SW480 (cell line): ENCODE results near the gene MEGF11.

ENCODE experiments used
- DNase-seq: peaks from one replicate; pipeline ENCODE4 v3.0.0-alpha.2; 2016; ENCODE audit warnings: low spot score

MEGF11 gene

DNA sequence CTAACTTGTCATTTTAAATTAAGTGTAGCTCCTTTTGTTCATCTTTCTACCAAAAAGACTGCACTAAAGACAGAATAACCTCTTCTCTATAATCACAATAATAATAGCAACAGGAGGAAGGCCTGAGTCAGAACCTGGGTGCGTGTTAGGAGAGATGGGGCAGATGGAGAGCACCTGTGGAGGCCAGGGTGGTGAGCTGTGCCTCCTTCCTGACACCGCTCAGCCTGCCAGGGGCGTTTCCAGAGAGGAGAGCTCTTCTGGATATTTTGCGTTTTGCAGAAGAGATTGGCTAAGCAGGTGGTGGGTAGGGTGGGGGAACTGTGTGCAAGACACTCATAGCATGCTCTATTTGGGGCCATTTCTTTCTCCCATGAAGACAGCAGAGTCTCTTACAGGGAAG, 83.5 kb downstream of the MEGF11 start:
- no peak for DNase-seq

GRCh38 chr15:66169625-66170024, 83.9 kb downstream of the MEGF11 start:
- no peak for DNase-seq

- no peak for DNase-seq
Measured at GRCh38 chr15:66169023-66169422, 84.5 kb downstream of the MEGF11 start.

DNA sequence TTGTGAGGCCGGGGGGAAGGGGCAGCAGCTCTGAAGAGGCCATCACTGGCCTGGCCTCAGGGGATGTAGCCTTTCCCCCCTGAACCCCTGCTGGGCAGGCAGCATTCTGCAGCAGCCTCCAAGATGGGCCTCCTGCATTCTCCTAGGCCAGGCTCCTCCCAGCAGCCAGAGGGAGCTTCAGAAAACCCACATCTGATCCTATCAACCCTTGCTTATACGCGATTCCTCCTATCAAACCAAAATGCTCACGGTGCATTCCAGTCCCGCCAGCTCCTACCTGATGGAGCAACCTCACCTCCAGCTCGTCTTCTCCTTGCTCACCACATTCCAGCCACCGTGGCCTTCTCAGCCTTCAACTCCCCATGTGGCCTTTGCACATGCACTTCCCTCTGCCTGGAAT, 85.7 kb downstream of the MEGF11 start:
- DNase-seq, result no peak

GRCh38 chr15:66165856-66166255, 87.7 kb downstream of the MEGF11 start:
- no peak for DNase-seq

DNA sequence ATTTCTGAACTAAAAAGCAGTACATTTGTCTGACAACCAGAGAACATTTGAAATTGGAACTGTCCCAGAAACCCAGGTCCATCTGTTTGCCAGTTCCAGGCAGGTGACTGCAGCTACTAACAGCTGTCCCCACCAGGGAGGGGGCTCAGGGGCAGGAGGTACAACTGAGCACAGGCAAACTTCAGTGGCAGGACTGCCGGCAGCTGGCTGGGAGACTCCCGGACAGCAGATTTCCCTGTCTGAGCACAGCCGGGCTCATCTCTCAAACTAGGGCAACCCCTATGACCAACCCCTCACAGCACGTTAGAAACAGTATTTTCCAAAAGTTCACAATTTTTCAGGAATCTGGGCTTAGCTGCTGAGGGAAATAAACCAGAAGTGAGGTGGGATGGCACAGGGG, 88.8 kb downstream of the MEGF11 start:
- DNase-seq, result no peak

- DNase-seq, result no peak
Measured at GRCh38 chr15:66163553-66163952, 90.0 kb downstream of the MEGF11 start.

GRCh38 chr15:66162286-66162685, 91.3 kb downstream of the MEGF11 start:
- DNase-seq, result no peak

- DNase-seq, result no peak
Measured at GRCh38 chr15:66161575-66162118, 91.9 kb downstream of the MEGF11 start.

DNA sequence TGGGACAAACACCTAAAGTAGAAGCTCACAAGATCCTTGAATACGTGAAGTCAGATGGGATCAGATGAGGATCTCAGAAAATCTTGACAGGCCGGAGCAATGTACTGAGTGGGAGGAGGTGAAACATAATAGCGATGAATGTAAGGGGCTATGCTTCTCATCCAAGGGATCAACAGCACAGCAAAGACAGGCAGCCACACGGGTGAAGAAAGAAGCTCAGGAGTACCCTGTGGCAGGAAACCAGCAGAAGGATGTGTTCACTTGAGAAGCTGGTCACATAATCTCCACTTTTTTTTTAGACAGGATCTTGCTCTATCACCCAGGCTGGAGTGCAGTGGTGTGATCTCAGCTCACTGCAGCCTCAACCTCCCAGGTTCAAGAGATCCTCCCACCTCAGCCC, 92.4 kb downstream of the MEGF11 start:
- DNase-seq, result no peak

- no peak for DNase-seq
Measured at GRCh38 chr15:66157507-66157906, 96.0 kb downstream of the MEGF11 start.

DNA sequence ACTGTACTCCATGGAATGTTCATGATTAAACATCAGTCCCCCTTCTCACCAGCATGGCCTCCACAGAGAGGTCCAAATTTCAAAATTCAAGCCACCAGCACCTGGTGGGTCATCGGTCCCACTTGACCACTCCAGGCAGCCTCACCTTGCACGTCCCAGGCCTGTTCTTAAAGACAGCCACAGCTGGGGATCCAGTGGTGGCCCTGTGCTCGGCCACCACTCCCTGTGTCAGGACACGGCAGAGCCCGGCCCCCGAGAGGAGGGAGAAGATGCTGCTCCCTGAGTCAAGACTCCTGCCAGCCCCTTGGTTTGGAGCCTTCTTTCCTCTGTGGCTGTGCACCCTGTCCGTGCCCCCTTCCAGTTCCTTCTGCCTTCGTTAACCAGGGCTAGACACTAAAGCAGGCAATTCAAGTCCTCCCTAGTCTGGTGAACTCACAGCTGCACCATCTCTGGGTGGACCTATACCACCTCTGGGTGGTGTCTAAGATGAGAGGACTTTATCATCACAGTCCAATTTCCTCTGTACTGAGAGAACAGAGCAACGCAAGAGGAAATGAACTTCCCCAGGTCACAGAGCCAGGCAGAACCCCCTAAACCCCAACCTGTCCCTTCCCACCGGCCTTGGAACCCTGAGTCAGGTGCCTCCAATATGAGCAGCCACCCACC, 97.1 kb downstream of the MEGF11 start:
- no peak for DNase-seq

DNA sequence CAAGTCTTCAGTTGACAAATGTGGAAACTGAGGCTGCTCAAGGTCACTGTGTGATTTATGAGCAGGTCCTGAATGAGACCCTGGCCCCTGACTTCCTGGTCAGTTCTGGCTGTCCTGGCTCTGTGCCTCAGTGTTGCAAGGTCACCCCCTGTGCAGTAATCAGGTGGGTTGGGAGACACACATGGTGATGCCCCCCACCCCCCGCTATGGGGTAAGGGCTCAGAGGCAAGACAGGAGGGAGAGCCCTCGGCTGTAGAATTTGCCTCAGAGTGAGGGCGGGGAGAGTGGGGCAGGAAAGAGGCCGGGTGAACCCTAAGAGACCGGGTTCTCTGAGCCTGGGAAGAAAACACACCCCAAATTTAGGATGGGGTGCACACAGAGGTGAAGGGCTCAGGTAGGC, 98.5 kb downstream of the MEGF11 start:
- no peak for DNase-seq

GRCh38 chr15:66154581-66154980, 99.0 kb downstream of the MEGF11 start:
- no peak for DNase-seq

DNA sequence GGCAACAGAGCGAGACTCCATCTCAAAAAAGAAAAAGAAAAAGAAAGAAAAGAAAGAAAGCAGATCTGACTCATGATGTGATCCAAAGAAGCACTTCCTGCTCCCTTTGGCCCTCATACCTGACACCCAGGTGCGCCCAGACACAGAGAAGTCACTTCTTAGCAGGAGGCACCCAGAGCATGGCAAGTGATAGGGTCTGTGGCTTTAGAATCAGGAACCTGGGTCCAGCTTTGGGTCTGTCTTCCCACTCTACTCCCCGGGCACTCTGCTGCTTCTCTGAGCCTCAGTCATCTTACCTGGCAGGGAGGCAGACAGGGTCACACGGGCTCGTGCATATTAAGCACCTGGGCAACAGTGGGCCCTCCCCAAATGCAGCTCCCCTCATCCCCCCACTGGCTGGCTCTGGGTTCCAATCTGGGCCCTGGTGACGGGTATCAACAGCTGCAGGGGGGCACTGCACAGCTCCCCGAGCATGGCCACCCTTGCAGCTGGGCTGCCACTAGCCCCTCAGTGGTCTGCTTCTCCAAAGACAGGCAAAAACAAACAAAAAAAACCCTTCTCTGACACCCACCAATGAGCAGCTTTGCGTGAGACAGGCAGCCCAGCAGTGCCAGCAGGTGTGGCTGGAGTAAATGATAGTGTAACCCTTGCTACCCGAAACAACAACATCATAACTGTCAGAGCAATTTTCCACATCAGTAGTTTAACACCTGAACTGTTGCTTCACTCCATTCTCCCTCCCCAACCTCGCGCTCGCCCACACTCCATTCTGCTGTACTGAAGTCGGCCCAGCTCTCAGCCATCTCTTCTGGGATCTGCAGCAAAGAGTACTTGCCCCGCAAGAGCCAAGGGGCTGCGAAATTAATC, 99.8 kb downstream of the MEGF11 start:
- DNase-seq, result peak; percentile 50

- DNase-seq, result no peak
Measured at GRCh38 chr15:66152650-66153049, 100.9 kb downstream of the MEGF11 start.

DNA sequence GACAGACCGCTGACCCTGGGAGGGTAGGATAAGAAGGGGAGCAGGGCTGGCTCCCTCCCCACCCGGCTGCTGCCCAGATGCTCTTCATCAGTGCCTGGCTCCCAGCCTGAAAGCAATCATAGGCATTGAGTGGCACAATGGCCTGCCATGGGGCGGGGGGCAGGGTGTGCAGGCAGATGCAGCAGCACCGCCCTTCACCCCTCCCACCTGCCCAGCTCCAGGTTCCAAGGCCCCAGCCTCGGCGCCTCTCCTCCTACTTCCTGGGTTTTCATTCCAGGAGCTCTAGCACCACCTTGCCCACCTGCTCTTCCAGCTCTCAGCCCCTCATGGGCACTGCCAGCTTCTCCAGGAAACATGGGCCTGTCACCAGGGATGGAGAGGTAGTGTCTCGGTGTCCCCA, 101.7 kb downstream of the MEGF11 start:
- DNase-seq, result no peak

DNA sequence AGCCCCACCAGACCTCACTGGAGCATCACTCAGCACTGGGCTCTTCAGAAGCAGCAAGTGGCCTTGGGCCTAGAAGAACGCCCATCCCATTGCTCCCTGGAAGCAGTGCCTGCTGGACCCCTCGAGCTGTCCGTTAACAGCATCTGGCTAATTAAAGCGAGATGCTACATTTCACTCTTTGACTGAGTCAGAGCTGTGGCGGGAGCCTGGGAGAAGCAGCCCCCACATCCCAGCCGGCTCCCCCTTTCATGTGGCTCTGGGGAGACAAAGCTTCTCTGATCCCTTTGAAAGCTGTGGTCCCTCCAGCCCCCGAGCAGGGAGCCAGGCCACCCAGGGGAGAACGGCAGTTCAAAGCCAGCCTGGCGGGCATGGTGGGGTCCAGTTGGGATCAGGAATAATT, 103.7 kb downstream of the MEGF11 start:
- DNase-seq, result peak; percentile 79

GRCh38 chr15:66148187-66148586, 105.4 kb downstream of the MEGF11 start:
- no peak for DNase-seq

DNA sequence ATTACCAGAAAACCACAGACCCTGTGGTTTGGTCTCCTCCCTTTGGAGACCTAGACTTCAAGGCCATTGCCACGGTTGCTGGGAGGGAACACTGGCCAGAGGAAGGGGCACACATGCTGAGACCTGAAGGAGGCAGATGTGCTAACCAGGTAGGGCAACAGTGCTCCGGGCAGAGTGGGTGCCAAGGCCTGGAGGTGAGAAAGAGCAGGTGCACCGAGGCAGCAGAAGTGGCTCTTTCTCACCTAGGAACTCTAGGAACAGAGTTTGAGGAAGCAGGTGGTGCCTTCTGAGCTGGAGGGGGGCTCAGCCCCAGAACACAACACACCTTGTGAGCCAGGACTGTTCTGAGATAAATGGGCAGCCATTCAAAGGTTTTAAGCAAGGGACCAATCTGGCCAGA, 106.1 kb downstream of the MEGF11 start:
- DNase-seq, result no peak

GRCh38 chr15:66145726-66146182, 107.8 kb downstream of the MEGF11 start:
- peak; percentile 51 for DNase-seq

DNA sequence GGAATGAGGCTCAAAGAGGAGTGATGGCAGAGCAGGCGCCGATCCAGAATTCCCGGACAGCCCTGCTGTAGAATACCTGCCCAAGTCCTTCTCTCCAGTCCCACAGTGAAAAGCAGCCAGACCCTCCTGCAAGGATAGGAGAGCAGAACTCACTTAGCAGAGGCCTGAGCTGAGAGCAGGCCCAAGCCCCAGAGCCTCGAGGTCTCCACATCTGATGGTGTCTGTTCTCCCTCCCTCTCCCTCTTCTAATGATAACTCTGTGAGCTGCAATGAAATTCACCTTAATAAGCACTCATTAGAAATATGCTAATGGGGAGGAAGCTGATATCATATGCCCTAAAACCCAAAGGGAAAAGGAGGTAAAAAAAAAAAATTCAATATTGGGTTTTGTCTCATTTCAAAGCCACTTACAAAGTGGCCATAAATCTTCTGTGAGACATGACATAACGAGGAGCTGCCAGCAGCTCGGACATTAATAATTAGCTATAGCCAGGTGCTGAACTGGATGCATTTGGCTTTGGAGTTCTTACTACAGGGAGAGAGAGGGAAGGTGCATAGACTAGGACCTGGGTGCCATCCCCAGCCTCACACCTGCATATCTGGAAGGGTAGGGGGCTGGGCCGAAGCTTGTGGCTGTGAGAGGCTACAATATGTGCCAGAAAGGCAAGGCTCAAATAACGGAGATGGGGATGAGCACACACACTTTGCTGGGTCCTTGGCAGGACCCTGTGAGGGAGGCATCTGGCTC, 108.4 kb downstream of the MEGF11 start:
- peak; percentile 36 for DNase-seq
